Mesendoderm (in vitro differentiated cells): ENCODE measurements around the gene MORC2.

Experiments used
- DNase-seq: peaks from one replicate; pipeline ENCODE4 v3.0.0; 2013
- H2AK5ac ChIP-seq: 2 replicates; pipeline ENCODE4 v1.6.1; 2013; ENCODE audit warnings: low read length, inconsistent platforms
- H2BK120ac ChIP-seq: 2 replicates; pipeline ENCODE4 v1.6.1; 2013; ENCODE audit warnings: low read depth, mild to moderate bottlenecking, low read length, moderate library complexity, mixed read lengths
- H2BK15ac ChIP-seq: replicated peaks from 2 replicates; pipeline ENCODE4 v1.6.1; 2013; ENCODE audit warnings: low read depth, mild to moderate bottlenecking, moderate library complexity
- H2BK5ac ChIP-seq: 2 replicates; pipeline ENCODE4 v1.6.1; 2013; ENCODE audit warnings: low read length, inconsistent platforms
- H3K18ac ChIP-seq: 2 replicates; pipeline ENCODE4 v1.6.1; 2013; ENCODE audit warnings: mild to moderate bottlenecking, low read length, mixed read lengths
- H3K23ac ChIP-seq: one replicate; pipeline ENCODE4 v1.6.1; 2013; ENCODE audit warnings: low read length
- H3K27ac ChIP-seq: 2 replicates; pipeline ENCODE4 v1.5.1; 2013; ENCODE audit warnings: low read depth, mild to moderate bottlenecking, inconsistent platforms, low read length, moderate library complexity
- H3K27me3 ChIP-seq: 2 replicates; pipeline ENCODE4 v1.6.1; 2013; ENCODE audit warnings: low read length, control low read depth, mild to moderate bottlenecking, inconsistent platforms; ENCODE audit not compliant: insufficient read depth, poor library complexity
- H3K36me3 ChIP-seq: 2 replicates; pipeline ENCODE4 v1.6.1; 2013; ENCODE audit warnings: low read length, inconsistent platforms; ENCODE audit not compliant: control insufficient read depth, insufficient read depth
- H3K4ac ChIP-seq: one replicate; pipeline ENCODE4 v1.6.1; 2013; ENCODE audit warnings: low read depth, mild to moderate bottlenecking, low read length, moderate library complexity
- H3K4me1 ChIP-seq: 2 replicates; pipeline ENCODE4 v1.6.1; 2013; ENCODE audit warnings: low read depth, low read length, inconsistent platforms; ENCODE audit not compliant: control insufficient read depth
- H3K4me2 ChIP-seq: 2 replicates; pipeline ENCODE4 v1.6.1; 2013; ENCODE audit warnings: low read length
- H3K4me3 ChIP-seq: 2 replicates; pipeline ENCODE4 v1.5.1; 2013; ENCODE audit warnings: mild to moderate bottlenecking, low read length
- H3K56ac ChIP-seq: one replicate; pipeline ENCODE4 v1.6.1; 2013; ENCODE audit warnings: low read length
- H3K79me1 ChIP-seq: 2 replicates; pipeline ENCODE4 v1.6.1; 2013; ENCODE audit warnings: low read length, inconsistent platforms
- H3K79me2 ChIP-seq: 2 replicates; pipeline ENCODE4 v1.6.1; 2013; ENCODE audit warnings: mild to moderate bottlenecking, low read length; ENCODE audit not compliant: control insufficient read depth, insufficient read depth
- H3K9ac ChIP-seq: 2 replicates; pipeline ENCODE4 v1.6.1; 2013; ENCODE audit warnings: low read length, inconsistent platforms
- H4K5ac ChIP-seq: one replicate; pipeline ENCODE4 v1.6.1; 2013; ENCODE audit warnings: low read length
- H4K8ac ChIP-seq: one replicate; pipeline ENCODE4 v1.6.1; 2013; ENCODE audit warnings: low read depth, mild to moderate bottlenecking, control low read depth, low read length, moderate library complexity
- WGBS: extraction: QIAGEN DNeasy Blood & Tissue Kit; methylation state at CpG from one replicate; pipeline ENCODE4 v1.1.7; 2013; ENCODE audit warnings: low lambda C conversion rate, missing lambda C conversion rate; ENCODE audit not compliant: insufficient coverage; ENCODE audit errors: extremely low coverage; 5-methylcytosine and 5-hydroxymethylcytosine counted together

The MORC2 gene

GRCh38 chr22:30994960-30995359 is 26.4 kb upstream of the MORC2 start:
- Histone ChIP-seq H3K23ac (no peak overlapping the region), H3K9ac (no peak overlapping the region), H3K4ac (no peak overlapping the region), H3K18ac (no peak overlapping the region), H3K79me2 (no peaks in the 10 kb centered on the region), H3K36me3 (no peaks in the 10 kb centered on the region), H4K5ac (no peak overlapping the region), H3K27me3 (no peaks in the 10 kb centered on the region), H2BK5ac (no peak overlapping the region), H3K4me3 (no peak overlapping the region), H3K4me2 (no peak overlapping the region), H2BK15ac (no peak overlapping the region), H3K79me1 (no peaks in the 10 kb centered on the region), H4K8ac (no peak overlapping the region), H3K27ac (no peak overlapping the region), H2BK120ac (no peak overlapping the region), H2AK5ac (no peak overlapping the region), H3K56ac (no peak overlapping the region), H3K4me1 (no peaks in the 10 kb centered on the region)
- no peak for DNase-seq
- WGBS = no CpG with 5 or more reads among the region's 1 CpG

DNA sequence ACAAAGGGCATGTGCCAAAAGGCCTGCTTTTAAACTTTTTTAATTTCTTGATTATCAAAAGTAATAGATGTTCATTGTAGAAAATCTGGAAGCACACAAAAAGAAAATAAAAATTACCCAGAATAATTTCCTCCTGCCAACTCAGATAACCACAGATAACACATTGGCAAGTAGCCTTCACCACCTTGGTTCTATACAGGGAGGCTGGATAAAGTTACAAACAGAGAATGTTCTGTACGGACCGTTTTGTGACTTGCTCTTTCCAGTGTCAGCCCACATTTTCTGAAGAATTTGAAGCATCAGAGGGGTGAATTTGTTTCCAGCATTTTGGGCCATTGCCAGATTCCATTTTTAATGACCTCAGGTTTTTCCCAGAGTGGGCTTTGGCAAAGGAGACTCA is 24.0 kb upstream of the MORC2 start:
- no peaks in the 10 kb centered on the region for H3K36me3 ChIP-seq
- H2BK15ac ChIP-seq = no peak overlapping the region
- no peak overlapping the region for H3K4me3 ChIP-seq
- no peaks in the 10 kb centered on the region for H3K79me2 ChIP-seq
- no peak overlapping the region for H2AK5ac ChIP-seq
- WGBS = no CpG with 5 or more reads among the region's 2 CpGs
- no peak overlapping the region for H3K9ac ChIP-seq
- H3K18ac ChIP-seq = no peak overlapping the region
- H3K27ac ChIP-seq = no peak overlapping the region
- H2BK120ac ChIP-seq = no peak overlapping the region
- no peak overlapping the region for H4K8ac ChIP-seq
- no peaks in the 10 kb centered on the region for H3K27me3 ChIP-seq
- H3K23ac ChIP-seq = no peak overlapping the region
- DNase-seq = no peak
- no peak overlapping the region for H2BK5ac ChIP-seq
- H3K56ac ChIP-seq = no peak overlapping the region
- H4K5ac ChIP-seq = no peak overlapping the region
- no peaks in the 10 kb centered on the region for H3K79me1 ChIP-seq
- H3K4me2 ChIP-seq = no peak overlapping the region
- H3K4me1 ChIP-seq = no peaks in the 10 kb centered on the region
- no peak overlapping the region for H3K4ac ChIP-seq

DNA sequence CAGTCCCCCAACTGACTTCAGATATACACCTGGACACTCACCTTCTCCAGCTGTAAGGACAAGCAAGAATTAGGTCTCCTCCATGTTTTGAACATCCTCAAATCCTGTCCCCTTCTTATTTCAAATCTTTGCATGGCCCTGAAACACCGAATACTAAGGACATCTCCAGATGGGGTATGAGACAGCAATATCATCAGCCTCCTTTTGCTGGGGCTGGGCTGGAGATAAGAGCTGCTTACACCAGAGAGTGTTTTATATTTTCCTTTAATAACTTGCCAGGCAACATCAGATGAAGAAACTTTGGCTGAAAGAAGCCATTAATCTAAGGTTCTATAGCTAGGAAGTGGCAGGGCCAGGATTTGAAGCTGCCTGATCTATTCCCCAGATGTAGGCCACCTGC is 22.1 kb upstream of the MORC2 start:
- H3K4me1 ChIP-seq = no peaks in the 10 kb centered on the region

DNA sequence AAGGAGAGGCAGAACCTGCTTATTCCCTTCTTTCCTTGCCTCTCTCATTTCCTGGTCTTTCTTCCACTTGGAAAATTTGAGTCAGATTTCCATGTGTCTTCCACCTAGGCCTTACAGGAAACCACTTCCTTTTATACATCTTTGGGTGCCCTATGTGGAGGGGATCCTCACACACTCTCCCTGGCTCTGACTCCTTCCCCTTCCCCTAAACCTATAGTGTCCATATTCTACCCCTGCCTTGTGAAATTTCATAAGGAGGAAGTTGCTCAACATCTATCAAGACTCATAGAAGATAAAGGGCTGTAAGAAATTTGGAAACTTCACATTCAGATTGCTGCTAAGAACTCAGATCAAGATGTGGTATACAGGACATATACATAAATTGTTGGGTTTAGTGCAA is 20.9 kb upstream of the MORC2 start:
- no peak overlapping the region for H2BK5ac ChIP-seq
- H3K79me1 ChIP-seq = no peaks in the 10 kb centered on the region
- H3K4me2 ChIP-seq = no peak overlapping the region
- H3K79me2 ChIP-seq = no peaks in the 10 kb centered on the region
- no peak overlapping the region for H3K4ac ChIP-seq
- H3K4me3 ChIP-seq = no peak overlapping the region
- no peak overlapping the region for H2BK120ac ChIP-seq
- no peak overlapping the region for H2AK5ac ChIP-seq
- H3K9ac ChIP-seq = no peak overlapping the region
- H4K5ac ChIP-seq = no peak overlapping the region
- no peak overlapping the region for H3K23ac ChIP-seq
- H3K4me1 ChIP-seq = no peaks in the 10 kb centered on the region
- no peaks in the 10 kb centered on the region for H3K27me3 ChIP-seq
- H3K18ac ChIP-seq = no peak overlapping the region
- H4K8ac ChIP-seq = no peak overlapping the region
- no peak overlapping the region for H3K27ac ChIP-seq
- H3K56ac ChIP-seq = no peak overlapping the region
- no peak overlapping the region for H2BK15ac ChIP-seq
- no peak for DNase-seq
- no peaks in the 10 kb centered on the region for H3K36me3 ChIP-seq

More for the DNA sequence above, 22.1 kb upstream of the MORC2 start:
- Histone ChIP-seq H3K9ac (no peak overlapping the region), H3K23ac (no peak overlapping the region), H3K4me2 (no peak overlapping the region), H2BK15ac (no peak overlapping the region), H2BK5ac (no peak overlapping the region), H4K8ac (no peak overlapping the region), H3K4me3 (no peak overlapping the region), H3K27me3 (no peaks in the 10 kb centered on the region), H3K27ac (no peak overlapping the region), H2BK120ac (no peak overlapping the region), H3K79me2 (no peaks in the 10 kb centered on the region), H3K4ac (no peak overlapping the region), H3K36me3 (no peaks in the 10 kb centered on the region), H3K18ac (no peak overlapping the region), H4K5ac (no peak overlapping the region), H2AK5ac (no peak overlapping the region), H3K79me1 (no peaks in the 10 kb centered on the region), H3K56ac (no peak overlapping the region)
- no CpG with 5 or more reads among the region's 1 CpG for WGBS
- no peak for DNase-seq

DNA sequence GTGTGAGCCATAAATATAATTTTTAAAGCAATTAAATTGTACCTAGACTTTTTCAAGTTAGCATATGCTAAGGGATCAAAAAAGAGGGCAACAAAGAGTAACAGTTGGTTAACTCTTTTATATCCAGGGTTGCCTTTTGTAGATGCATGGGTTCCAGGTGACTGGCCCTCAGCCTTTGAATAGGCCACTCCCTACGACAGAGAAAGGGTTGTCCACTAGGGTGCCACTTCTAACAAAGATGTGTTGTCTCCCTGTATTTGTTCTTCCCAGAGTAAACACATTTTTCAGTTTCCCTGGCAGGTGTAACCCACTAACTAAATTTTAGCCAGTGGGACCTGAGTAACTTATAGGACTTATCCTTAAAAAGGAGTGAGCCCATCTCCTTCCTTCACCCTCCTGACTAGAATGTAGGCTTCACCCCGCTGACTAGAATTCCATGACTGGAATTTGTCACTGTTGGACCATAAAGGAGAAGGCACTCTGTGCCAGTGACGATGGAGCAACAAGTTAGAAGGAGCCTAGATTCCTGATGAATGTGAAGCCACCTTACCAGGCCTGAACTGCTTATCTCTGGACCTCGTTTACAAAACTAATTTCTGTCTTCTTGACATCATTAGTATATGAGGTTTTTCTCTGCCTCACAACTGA is 17.1 kb upstream of the MORC2 start:
- no CpG with 5 or more reads among the region's 4 CpGs for WGBS
- Histone ChIP-seq H3K36me3 (no peaks in the 10 kb centered on the region), H3K4ac (no peak overlapping the region), H3K4me2 (no peak overlapping the region), H3K56ac (no peak overlapping the region), H2BK120ac (no peak overlapping the region), H3K27ac (no peak overlapping the region), H3K79me2 (no peaks in the 10 kb centered on the region), H2AK5ac (no peak overlapping the region), H2BK15ac (no peak overlapping the region), H2BK5ac (no peak overlapping the region), H4K8ac (no peak overlapping the region), H4K5ac (no peak overlapping the region), H3K79me1 (no peaks in the 10 kb centered on the region), H3K23ac (no peak overlapping the region), H3K18ac (no peak overlapping the region), H3K27me3 (no peaks in the 10 kb centered on the region), H3K4me3 (no peak overlapping the region), H3K4me1 (no peaks in the 10 kb centered on the region), H3K9ac (no peak overlapping the region)
- no peak for DNase-seq

- H2BK5ac ChIP-seq = no peak overlapping the region
- no peaks in the 10 kb centered on the region for H3K27me3 ChIP-seq
- no peaks in the 10 kb centered on the region for H3K79me2 ChIP-seq
- H2BK15ac ChIP-seq = no peak overlapping the region
- H3K36me3 ChIP-seq = no peaks in the 10 kb centered on the region
- no CpG with 5 or more reads among the region's 2 CpGs for whole genome bisulfite sequencing
- H2BK120ac ChIP-seq = no peak overlapping the region
- no peak overlapping the region for H4K8ac ChIP-seq
- no peak overlapping the region for H3K9ac ChIP-seq
- DNase-seq = no peak
- H2AK5ac ChIP-seq = no peak overlapping the region
- H3K4me3 ChIP-seq = no peak overlapping the region
- no peak overlapping the region for H3K23ac ChIP-seq
- no peak overlapping the region for H3K27ac ChIP-seq
- H4K5ac ChIP-seq = no peak overlapping the region
- no peaks in the 10 kb centered on the region for H3K79me1 ChIP-seq
- no peak overlapping the region for H3K18ac ChIP-seq
- H3K4ac ChIP-seq = no peak overlapping the region
- H3K4me1 ChIP-seq = no peaks in the 10 kb centered on the region
- no peak overlapping the region for H3K56ac ChIP-seq
- no peak overlapping the region for H3K4me2 ChIP-seq
Measured at GRCh38 chr22:30984317-30984716, 15.7 kb upstream of the MORC2 start.
